ENCODE results near the gene MBD2.

GRCh38 chr18:54232485-54233227 lies 8.2 kb upstream of the MBD2 start:
- TF ChIP-seq CTCF (IDR thresholded peaks at IDR 0.05) (no peak), POLR2AphosphoS5 (IDR thresholded peaks at IDR 0.05; ENCODE audit: insufficient read depth in 1 of 2, low read depth in 1 of 2) (no peak)

All from vagina (tissue), 2 donors.